HFFc6 (cell line): ENCODE data around the gene QRICH2. TPM values are rescaled to one million over a fixed set of nuclear protein-coding genes. Genes with fewer than 3 reads are reported as not detected.

ENCODE experiments used
- DNase-seq: peaks from one replicate; pipeline ENCODE4 v3.0.0-alpha.2; 2018
- H3K27ac Mint-ChIP-seq: 2 replicates; pipeline ENCODE4 v1.8.0; 2020; ENCODE audit warnings: mild to moderate bottlenecking, mixed read lengths
- H3K27me3 Mint-ChIP-seq: 2 replicates; pipeline ENCODE4 v1.8.0; 2021; ENCODE audit warnings: mild to moderate bottlenecking, moderate library complexity, mixed read lengths; ENCODE audit not compliant: insufficient read depth
- H3K36me3 Mint-ChIP-seq: 2 replicates; pipeline ENCODE4 v1.8.0; 2021; ENCODE audit warnings: low read depth, mixed read lengths
- H3K4me1 Mint-ChIP-seq: 2 replicates; pipeline ENCODE4 v1.8.0; 2020; ENCODE audit warnings: low read depth, mixed read lengths
- H3K4me3 Mint-ChIP-seq: 2 replicates; pipeline ENCODE4 v1.8.0; 2020; ENCODE audit warnings: mild to moderate bottlenecking, moderate library complexity, mixed read lengths
- H3K9me3 Mint-ChIP-seq: 2 replicates; pipeline ENCODE4 v1.8.0; 2020; ENCODE audit warnings: mild to moderate bottlenecking, mixed read lengths
- total RNA-seq, 6 experiments: library from RNA; stranded (reverse); fragmentation: NEBNext Ultra II Directional; extraction: Animal tissue kit (Norgen Biotek cat#: 25700); gene quantifications; 2 replicates in 1 of 6; 3 replicates in 5 of 6; pipeline ENCODE4 v1.2.3, GENCODE V29; 2021
- TF ChIP-seq, protein P1 (sequence below): fragments of 200-600 bp; sonication (generic); IDR thresholded peaks from 2 replicates; pipeline ENCODE4 v1.5.0; 2021; ENCODE audit warnings: antibody characterized with exemption, mild to moderate bottlenecking

Gene QRICH2
- total RNA-seq, 6 experiments from 2014 or later, result 1.2 to 2.3 (median 1.4) TPM

DNA sequence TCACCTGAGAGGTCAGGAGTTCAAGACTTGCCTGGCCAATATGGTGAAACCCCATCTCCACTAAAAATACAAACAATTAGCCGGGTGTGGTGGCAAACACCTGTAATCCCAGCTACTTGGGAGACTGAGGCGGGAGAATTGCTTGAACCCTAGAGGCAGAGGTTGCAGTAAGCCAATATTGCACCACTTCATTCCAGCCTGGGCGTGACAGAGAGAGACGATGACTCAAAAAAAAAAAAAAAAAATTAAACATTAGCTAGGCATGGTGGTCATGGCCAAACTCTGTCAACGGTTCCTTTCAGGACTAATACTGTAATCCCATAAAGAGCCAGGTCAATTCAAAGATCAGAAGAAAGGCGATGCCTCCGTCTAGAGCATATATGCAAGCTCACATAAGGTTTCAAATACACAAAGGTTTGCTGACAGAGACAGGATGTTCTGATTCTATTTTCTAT, 70.2 kb downstream of the QRICH2 start:
- peaks cover 26% of the 10 kb centered on the region for H3K4me1 Mint-ChIP-seq
- no peak overlapping the region for H3K4me3 Mint-ChIP-seq
- TF ChIP-seq, protein P1, sequence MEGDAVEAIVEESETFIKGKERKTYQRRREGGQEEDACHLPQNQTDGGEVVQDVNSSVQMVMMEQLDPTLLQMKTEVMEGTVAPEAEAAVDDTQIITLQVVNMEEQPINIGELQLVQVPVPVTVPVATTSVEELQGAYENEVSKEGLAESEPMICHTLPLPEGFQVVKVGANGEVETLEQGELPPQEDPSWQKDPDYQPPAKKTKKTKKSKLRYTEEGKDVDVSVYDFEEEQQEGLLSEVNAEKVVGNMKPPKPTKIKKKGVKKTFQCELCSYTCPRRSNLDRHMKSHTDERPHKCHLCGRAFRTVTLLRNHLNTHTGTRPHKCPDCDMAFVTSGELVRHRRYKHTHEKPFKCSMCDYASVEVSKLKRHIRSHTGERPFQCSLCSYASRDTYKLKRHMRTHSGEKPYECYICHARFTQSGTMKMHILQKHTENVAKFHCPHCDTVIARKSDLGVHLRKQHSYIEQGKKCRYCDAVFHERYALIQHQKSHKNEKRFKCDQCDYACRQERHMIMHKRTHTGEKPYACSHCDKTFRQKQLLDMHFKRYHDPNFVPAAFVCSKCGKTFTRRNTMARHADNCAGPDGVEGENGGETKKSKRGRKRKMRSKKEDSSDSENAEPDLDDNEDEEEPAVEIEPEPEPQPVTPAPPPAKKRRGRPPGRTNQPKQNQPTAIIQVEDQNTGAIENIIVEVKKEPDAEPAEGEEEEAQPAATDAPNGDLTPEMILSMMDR, result no peak
- no peak overlapping the region for H3K27ac Mint-ChIP-seq
- no peaks in the 10 kb centered on the region for H3K9me3 Mint-ChIP-seq
- H3K27me3 Mint-ChIP-seq, result peaks cover 32% of the 10 kb centered on the region
- DNase-seq, result no peak
- H3K36me3 Mint-ChIP-seq, result no peaks in the 10 kb centered on the region

DNA sequence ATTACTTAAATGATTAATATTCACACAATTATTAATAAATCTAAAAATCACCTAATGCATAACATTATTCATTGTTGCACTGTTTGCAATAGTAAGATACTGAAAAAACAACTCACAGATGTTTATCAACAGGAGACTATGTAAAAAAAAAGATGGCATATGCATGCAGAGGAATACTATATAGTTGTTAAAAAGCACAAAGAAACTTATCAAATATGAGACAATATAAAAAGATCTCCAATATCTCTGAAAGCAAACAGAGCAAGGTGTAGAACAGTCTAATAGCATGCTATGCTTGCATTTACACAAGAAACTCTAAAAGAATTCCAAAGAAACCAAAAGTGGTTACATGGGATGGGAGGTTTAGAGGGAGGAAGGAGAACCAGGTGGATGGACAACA, 71.5 kb downstream of the QRICH2 start:
- H3K36me3 Mint-ChIP-seq, result no peaks in the 10 kb centered on the region
- no peak overlapping the region for H3K27ac Mint-ChIP-seq
- no peak for DNase-seq
- TF ChIP-seq, protein P1, result no peak
- H3K4me1 Mint-ChIP-seq, result peaks cover 39% of the 10 kb centered on the region
- H3K27me3 Mint-ChIP-seq, result peaks cover 24% of the 10 kb centered on the region
- H3K9me3 Mint-ChIP-seq, result no peaks in the 10 kb centered on the region
- no peak overlapping the region for H3K4me3 Mint-ChIP-seq

DNA sequence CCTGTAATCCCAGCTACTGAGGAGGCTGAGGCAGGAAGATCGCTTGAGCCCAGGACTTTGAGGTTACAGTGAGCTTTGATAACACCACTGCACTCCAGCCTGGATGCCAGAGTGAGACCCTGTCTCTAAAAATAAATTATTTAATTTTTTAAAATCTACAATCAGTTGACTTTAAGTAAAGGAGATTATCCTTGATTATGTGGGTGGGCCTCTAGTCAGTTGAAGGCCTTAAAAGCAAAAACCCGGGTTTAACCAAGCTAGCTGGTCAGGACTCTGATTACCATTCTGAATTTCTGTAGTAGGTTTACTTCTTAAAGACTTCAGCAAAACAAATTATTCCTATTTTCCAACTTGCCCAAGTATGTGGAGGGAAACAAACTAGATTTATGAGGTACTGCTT, 72.2 kb downstream of the QRICH2 start:
- Mint-ChIP-seq H3K36me3 (no peaks in the 10 kb centered on the region), H3K4me3 (no peak overlapping the region), H3K27ac (no peak overlapping the region), H3K4me1 (peaks cover 33% of the 10 kb centered on the region), H3K27me3 (peaks cover 21% of the 10 kb centered on the region), H3K9me3 (no peaks in the 10 kb centered on the region)
- no peak for DNase-seq
- TF ChIP-seq, protein P1, result no peak

DNA sequence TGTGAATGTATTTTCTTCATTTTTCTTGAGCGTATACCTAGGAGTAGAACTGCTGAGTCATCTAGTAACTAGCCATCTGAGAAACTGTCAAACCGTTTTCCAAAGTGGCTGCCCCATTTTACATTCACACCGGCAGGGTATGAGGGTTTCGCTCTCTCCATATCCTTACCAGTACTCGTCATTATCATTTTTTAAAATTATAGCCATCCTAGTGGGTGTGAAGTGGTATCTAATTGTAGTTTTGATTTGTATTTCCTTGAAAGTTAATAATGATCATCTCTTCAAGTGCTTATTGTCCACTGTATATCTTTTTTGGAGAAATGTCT, 73.8 kb downstream of the QRICH2 start:
- H3K27me3 Mint-ChIP-seq, result peaks cover 19% of the 10 kb centered on the region; the same call in 1 of the 2 replicates
- H3K4me3 Mint-ChIP-seq, result no peak overlapping the region
- H3K9me3 Mint-ChIP-seq, result no peaks in the 10 kb centered on the region
- peaks cover 31% of the 10 kb centered on the region for H3K4me1 Mint-ChIP-seq
- DNase-seq, result no peak
- H3K27ac Mint-ChIP-seq, result no peak overlapping the region
- H3K36me3 Mint-ChIP-seq, result no peaks in the 10 kb centered on the region
- TF ChIP-seq, protein P1, result no peak

DNA sequence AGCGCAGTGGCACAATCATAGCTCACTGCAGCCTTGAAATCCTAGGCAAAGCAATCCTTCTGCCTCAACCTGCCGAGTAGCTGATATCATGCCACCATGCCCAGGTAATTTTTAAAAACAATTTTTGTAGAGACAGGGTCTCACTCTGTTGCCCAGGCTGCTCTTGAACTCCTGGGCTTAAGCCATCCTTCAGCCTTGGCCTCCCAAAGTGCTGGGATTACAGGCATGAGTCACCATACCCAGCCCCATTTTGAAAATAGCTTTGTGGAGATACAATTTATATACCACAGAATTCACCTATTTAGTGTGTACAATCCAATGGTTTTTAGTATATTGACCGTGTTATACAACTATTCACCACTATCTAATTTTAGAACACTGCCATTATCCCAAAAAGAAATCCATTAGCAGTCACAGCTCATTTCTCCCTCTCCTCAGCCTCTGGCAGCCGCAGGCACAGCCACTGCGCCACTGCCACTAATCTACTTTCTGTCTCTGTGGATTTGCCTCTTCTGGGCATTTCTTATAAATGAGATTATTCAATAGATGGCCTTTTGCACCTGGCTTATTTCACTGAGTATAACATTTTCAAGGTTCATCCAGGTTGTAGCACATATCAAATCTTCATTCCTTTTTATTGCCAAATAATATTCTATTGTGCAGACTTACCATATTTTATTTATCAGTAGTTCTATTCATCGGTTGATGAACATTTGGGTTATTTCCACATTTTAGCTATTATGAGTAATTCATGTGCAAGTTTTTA, 74.3 kb downstream of the QRICH2 start:
- TF ChIP-seq, protein P1, result no peak
- H3K27me3 Mint-ChIP-seq, result peaks cover 20% of the 10 kb centered on the region
- no peaks in the 10 kb centered on the region for H3K36me3 Mint-ChIP-seq
- no peak overlapping the region for H3K27ac Mint-ChIP-seq
- H3K4me1 Mint-ChIP-seq, result peaks cover 31% of the 10 kb centered on the region
- H3K4me3 Mint-ChIP-seq, result no peak overlapping the region
- no peaks in the 10 kb centered on the region for H3K9me3 Mint-ChIP-seq
- DNase-seq, result no peak
